Choroid plexus epithelial cell (primary cell): ENCODE measurements around the gene NRIP2.

Source experiments
- DNase-seq: peaks from one replicate; pipeline ENCODE4 v3.0.0-alpha.2; 2010; ENCODE audit warnings: low read depth
- H3K4me3 ChIP-seq: 2 replicates; pipeline ENCODE4 v1.5.1; 2011; ENCODE audit warnings: low read depth, mild to moderate bottlenecking, control low read depth, low read length, moderate library complexity
- TF ChIP-seq, protein P1 (sequence below): conservative IDR thresholded peaks from 2 replicates; pipeline ENCODE4 v1.5.1; 2011; ENCODE audit warnings: low read depth, mild to moderate bottlenecking, control low read depth, inconsistent platforms, low read length, moderate library complexity

NRIP2 gene

DNA sequence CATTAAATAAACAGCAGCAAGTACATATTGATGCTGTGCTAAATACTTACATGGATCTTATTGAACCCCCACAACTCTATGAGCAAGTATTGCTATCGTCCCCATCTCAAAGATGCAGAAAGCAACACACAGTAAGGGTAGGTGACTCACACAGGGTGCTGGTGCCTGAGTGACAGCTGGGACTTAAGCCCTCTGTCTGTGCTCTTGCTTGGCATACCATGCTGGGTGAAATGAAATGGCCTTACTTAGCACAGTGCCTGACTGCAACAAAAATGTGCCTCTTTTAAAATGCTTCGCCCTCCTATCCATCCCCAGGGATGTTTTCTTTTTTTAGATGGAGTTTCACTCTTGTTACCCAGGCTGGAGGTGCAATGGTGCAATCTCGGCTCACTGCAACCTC is 21.2 kb upstream of the NRIP2 start:
- TF ChIP-seq, protein P1, sequence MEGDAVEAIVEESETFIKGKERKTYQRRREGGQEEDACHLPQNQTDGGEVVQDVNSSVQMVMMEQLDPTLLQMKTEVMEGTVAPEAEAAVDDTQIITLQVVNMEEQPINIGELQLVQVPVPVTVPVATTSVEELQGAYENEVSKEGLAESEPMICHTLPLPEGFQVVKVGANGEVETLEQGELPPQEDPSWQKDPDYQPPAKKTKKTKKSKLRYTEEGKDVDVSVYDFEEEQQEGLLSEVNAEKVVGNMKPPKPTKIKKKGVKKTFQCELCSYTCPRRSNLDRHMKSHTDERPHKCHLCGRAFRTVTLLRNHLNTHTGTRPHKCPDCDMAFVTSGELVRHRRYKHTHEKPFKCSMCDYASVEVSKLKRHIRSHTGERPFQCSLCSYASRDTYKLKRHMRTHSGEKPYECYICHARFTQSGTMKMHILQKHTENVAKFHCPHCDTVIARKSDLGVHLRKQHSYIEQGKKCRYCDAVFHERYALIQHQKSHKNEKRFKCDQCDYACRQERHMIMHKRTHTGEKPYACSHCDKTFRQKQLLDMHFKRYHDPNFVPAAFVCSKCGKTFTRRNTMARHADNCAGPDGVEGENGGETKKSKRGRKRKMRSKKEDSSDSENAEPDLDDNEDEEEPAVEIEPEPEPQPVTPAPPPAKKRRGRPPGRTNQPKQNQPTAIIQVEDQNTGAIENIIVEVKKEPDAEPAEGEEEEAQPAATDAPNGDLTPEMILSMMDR, result no peak
- DNase-seq, result no peak
- H3K4me3 ChIP-seq, result no peak overlapping the region

DNA sequence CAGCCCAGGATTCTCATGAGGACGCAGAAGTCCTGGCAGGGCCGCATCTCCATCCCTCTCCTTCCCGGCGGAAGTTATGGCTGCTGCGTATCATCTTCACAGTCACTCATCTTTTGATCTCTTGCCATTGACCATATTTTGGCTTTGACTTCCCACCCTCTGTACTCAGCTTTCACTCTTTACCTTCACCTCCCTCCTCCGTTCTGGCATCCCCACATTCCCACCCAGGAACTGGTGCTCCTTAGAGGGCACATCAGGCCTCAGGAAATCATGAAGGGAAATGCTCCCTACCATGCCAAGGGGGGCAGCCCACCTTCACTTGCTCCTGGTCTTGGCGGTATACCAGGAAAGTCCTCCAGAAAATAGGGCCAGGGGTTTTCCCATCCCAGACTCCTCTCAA is 20.7 kb upstream of the NRIP2 start:
- no peak for DNase-seq
- H3K4me3 ChIP-seq, result no peak overlapping the region
- TF ChIP-seq, protein P1, result no peak

DNA sequence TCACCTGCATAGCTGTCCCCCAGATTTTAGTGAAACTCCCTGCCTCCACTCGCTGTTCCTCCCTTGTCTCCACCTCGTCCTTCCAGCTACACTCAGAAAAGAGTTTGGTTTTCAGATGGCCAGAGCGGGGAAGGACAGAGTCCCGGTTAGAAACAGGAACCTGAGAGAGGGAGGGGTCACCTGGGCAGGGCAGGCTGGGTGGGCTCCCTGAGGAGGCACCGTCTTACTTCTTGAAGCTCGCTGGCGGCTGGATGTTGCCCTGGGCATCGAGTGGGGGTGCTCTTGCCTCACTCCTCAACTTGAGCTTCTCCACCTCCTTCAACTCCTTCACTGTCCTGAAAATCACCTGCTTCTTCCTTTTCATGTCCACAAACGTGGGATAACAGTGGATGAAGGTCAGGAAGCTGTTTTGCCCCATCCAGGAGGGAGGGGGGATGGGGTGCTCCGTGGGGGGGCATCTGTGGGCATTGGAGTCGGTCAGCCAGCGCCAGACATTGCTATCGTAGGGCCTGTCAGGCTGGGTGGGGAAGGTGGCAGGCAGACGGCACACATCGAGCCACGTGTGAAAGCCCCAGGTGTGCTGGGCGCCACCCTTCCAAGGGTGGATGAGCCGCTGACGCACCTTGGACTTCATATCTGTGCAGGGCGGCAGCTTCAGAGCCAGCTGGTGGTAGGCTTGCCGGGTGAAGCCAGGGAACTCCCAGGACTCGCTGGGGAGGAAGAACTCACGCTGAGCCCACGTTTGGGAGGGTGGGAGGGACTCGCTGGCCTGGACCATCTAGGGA is 20.0 kb upstream of the NRIP2 start:
- DNase-seq, result no peak
- TF ChIP-seq, protein P1, result no peak
- no peak overlapping the region for H3K4me3 ChIP-seq

DNA sequence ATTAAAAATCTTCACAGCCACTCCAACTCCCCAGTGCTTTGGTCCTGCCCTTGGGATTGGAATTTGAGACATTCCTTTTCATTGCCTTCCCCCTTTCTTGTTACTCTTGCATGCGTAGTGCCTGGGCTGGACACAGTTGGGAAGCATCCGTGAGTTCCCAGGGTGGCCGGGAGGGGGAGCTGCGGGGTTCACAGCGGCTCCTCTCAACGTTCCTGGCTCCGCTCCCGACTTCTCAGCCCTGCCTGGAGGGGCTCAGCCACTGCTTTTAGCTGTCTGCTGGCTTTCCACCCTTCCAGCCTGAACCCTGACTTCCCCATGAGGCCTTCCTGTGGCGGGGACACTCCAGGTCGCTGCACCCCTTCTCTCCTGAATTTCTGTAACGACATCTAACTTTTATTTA is 18.8 kb upstream of the NRIP2 start:
- TF ChIP-seq, protein P1, result peak; percentile 94
- peak overlapping the region; percentile 28 for H3K4me3 ChIP-seq
- peak; percentile 86 for DNase-seq

DNA sequence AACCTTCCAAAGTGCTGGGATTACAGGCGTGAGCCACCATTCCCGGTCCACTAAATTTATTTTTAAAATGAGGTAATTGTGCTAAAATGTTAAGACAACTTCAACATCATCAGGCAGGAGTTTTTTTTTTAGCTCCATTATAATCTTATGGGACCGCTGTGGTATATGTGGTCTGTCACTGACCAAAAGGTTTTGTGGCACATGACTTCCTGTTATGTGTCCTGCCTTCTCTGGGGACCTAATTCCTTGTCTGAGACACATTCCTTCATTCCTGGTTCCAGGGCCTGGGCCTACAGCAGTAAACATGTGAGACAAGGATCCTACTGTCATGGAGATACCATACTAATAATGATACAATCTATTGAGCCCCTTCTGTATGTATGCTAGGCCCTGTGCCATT is 17.1 kb upstream of the NRIP2 start:
- no peak for DNase-seq
- TF ChIP-seq, protein P1, result no peak
- H3K4me3 ChIP-seq, result no peak overlapping the region

DNA sequence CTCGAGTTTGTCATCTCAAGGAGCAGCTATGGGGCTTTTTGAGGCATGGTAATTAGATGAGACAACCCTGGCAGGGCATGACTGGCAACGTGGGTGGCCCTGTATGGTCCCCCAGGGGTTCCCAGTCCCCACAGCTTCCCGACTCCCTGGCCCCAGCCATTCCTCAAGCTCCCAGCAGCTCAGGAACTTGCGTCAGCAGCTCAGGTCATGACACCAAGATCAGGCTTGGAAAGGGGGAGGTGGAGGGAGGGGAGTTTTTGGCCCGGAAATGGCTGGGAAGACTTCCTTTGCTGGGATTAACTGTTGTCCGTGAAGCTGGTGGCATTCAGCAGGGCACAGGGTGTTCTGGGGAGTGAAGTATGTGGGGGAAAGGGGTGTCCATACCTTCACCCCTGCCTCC is 10.4 kb upstream of the NRIP2 start:
- DNase-seq, result peak; percentile 85
- no peak overlapping the region for H3K4me3 ChIP-seq
- TF ChIP-seq, protein P1, result no peak

DNA sequence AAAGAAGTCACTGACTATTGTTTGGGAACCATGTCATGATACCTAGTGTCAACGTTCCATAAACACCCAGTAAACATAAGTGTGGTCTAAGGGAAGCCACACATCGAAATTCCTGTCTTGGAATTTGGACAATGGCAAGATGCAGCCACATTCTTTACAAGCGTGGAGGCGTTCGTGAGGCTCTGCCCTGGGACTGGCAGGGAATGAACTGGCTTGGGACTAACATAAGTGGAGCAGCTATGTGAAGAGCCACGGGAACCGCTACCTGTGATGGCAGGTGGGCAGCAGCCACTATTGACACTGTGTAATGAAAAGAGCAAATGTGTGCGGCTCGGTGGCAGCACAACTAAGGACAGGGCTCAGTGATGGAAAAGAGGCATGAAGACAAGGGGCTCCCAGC is 10.0 kb upstream of the NRIP2 start:
- no peak overlapping the region for H3K4me3 ChIP-seq
- DNase-seq, result no peak

More for the DNA sequence above, 10.0 kb upstream of the NRIP2 start:
- TF ChIP-seq, protein P1, result no peak
